Stomach (tissue), 9 donors: ENCODE data around the gene RBM18. TPM values are rescaled to one million over a fixed set of nuclear protein-coding genes. Genes with fewer than 3 reads are reported as not detected.
A peak's percentile ranks its signal among the peaks of the same experiment; 100 is the strongest.

Source experiments
- DNase-seq, 2 donors: peaks; one replicate each; pipeline versions ENCODE4 v3.0.0 to v3.0.0-alpha.2; 2013 to 2019
- H3K27ac ChIP-seq, 5 donors: fragments of 200-600 bp in 4 of 5; sonication (generic) in 4 of 5; one replicate each; pipeline ENCODE4 v1.5.1; 2013 to 2019; ENCODE audit warnings: mild to moderate bottlenecking in 1 of 5, moderate library complexity in 1 of 5
- H3K27me3 ChIP-seq, 3 donors: fragments of 200-600 bp; sonication (generic); one replicate each; pipeline ENCODE4 v1.5.1; 2017 to 2019; ENCODE audit warnings: mixed run types in 1 of 3
- H3K36me3 ChIP-seq, 4 donors: fragments of 200-600 bp; sonication (generic); 1 replicate in 3 of 4; 2 replicates in 1 of 4; pipeline ENCODE4 v1.5.1; 2016 to 2019
- H3K4me1 ChIP-seq, 4 donors: fragments of 200-600 bp; sonication (generic); one replicate each; pipeline ENCODE4 v1.5.1; 2016 to 2019
- H3K4me3 ChIP-seq, 4 donors: fragments of 200-600 bp; sonication (generic) in 3 of 4; one replicate each; pipeline ENCODE4 v1.5.1; 2016 to 2019; ENCODE audit warnings: mild to moderate bottlenecking in 1 of 4
- H3K9me3 ChIP-seq, 4 donors: fragments of 200-600 bp; sonication (generic); one replicate each; pipeline ENCODE4 v1.5.1; 2016 to 2019
- EP300 ChIP-seq: sonication (generic); formaldehyde crosslinking; IDR thresholded peaks from one replicate; pipeline ENCODE4 v1.6.1; 2017; ENCODE audit warnings: antibody characterized with exemption
- POLR2A ChIP-seq, 4 donors: fragments of 450-650 bp; IDR thresholded peaks; one replicate each; pipeline ENCODE4 v1.6.1; 2016; ENCODE audit warnings: antibody characterized with exemption in 4 of 4, control low read depth in 2 of 4, mild to moderate bottlenecking in 1 of 4, moderate library complexity in 1 of 4
- POLR2AphosphoS5 ChIP-seq, 3 donors: sonication (generic); formaldehyde crosslinking; IDR thresholded peaks; one replicate each; pipeline ENCODE4 v1.6.1; 2016; ENCODE audit warnings: antibody characterized with exemption in 3 of 3
- WGBS, 5 donors: extraction: QIAGEN DNeasy Blood & Tissue Kit in 3 of 5; methylation state at CpG; one replicate each; pipeline versions ENCODE4 v1.1.5 to v1.1.7; 2013 to 2018; 5-methylcytosine and 5-hydroxymethylcytosine counted together
- intact Hi-C: fragments of 100-400 bp; cut with DNase I; formaldehyde crosslinking; loops from one replicate; pipeline ENCODE4 v1.15.1; 2023; ENCODE audit warnings: low total_unique reads
- polyA plus RNA-seq, 3 donors: library from polyadenylated mRNA; stranded (reverse); fragments of 200-250 nt; gene quantifications; one replicate each; pipeline ENCODE4 v1.2.3, GENCODE V29; 2013
- total RNA-seq, 5 donors: library from RNA; depleted of rRNA; stranded (reverse); fragments of >200 nt; gene quantifications; one replicate each; pipeline versions ENCODE4 v1.1.0 to v1.2.3, GENCODE V29; 2014 to 2016
- TF ChIP-seq, protein P1 (sequence below), 7 experiments: fragments of 450-650 bp in 4 of 7; fragments of 200-600 bp in 3 of 7; sonication (generic) in 3 of 7; IDR thresholded peaks; one replicate each; pipeline ENCODE4 v1.5.1; 2016 to 2019; ENCODE audit warnings: antibody characterized with exemption in 7 of 7, control low read depth in 2 of 7, mild to moderate bottlenecking in 1 of 7
- donor health status: healthy with polysubstance abuse.
- donor health status: Bipolar disorder and iron deficiency.
- donor health status: healthy.

RBM18 gene
- total and polyA plus RNA-seq, 8 donors: 1.8 to 13.6 (median 6.5) TPM

DNA sequence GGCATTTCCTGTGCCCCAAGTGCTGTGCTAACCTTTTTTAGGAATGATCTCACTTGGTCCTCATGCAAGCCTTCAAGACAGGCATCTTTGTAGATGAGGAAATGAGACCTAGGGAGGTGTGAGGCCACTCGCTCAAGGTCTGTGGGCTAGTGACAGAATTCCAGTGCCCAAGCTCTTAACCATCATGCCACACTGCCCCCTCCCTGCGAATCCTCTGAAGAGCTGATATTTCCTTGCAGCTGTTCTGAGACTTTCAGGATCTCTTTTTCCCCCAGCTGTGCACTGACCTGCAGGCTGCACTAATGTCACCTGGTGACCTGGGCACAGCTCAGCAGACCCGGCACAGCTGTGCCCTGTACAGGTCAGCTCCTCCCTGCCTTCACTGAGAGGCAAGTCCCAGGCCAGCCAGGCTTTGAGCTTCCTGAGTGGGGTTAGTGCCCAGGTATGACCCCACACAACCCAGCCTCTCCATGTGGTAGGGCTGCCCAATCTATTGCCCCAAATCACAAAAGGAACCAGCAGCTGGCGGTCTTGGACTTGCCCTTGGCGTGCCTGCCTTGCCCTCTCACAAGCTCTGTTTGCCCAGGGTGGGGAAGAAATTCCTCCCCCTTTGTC, 72.3 kb downstream of the RBM18 start:
- Histone ChIP-seq H3K27me3 (peaks cover 0 to under 1% (median 0%) of the 10 kb centered on the region in 3 donors), H3K4me1 (peaks cover 0 to 10% (median 0%) of the 10 kb centered on the region in 4 donors), H3K27ac (peak overlapping the region in 1 of 5 donors; percentile 30), H3K4me3 (no peak overlapping the region), H3K9me3 (no peaks in the 10 kb centered on the region), H3K36me3 (no peaks in the 10 kb centered on the region)
- DNase-seq: peak; percentile 45 to 49
- intact Hi-C loops: no loop called here
- 54 to 74% (median 64%) methylated on average over 5 of the region's 5 CpGs for whole genome bisulfite sequencing, 5 donors
- TF ChIP-seq POLR2AphosphoS5 (IDR thresholded peaks at IDR 0.05) (no peak), POLR2A (IDR thresholded peaks at IDR 0.05) (no peak), EP300 (no peak)
- TF ChIP-seq, protein P1, sequence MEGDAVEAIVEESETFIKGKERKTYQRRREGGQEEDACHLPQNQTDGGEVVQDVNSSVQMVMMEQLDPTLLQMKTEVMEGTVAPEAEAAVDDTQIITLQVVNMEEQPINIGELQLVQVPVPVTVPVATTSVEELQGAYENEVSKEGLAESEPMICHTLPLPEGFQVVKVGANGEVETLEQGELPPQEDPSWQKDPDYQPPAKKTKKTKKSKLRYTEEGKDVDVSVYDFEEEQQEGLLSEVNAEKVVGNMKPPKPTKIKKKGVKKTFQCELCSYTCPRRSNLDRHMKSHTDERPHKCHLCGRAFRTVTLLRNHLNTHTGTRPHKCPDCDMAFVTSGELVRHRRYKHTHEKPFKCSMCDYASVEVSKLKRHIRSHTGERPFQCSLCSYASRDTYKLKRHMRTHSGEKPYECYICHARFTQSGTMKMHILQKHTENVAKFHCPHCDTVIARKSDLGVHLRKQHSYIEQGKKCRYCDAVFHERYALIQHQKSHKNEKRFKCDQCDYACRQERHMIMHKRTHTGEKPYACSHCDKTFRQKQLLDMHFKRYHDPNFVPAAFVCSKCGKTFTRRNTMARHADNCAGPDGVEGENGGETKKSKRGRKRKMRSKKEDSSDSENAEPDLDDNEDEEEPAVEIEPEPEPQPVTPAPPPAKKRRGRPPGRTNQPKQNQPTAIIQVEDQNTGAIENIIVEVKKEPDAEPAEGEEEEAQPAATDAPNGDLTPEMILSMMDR (IDR thresholded peaks at IDR 0.05): no peak

DNA sequence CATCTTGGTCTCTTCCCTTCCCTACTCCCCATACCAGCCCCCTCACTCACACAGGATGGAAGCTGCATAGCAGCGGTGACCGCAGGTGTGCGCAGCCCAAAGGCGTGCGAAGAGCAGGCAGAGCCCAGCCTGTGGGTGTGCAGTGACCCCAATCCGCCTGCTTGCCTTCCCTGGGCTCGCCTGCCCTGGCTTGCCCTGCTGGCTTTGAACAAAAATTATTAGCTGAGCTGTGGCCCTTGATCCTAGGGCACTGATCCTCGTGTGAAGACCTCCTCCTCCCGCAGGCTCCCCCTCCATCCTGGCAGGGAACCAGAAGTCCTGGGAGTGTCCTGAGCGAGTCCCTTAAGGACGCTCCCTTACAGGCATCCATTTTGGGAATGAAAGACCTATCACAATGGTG, 73.1 kb downstream of the RBM18 start:
- H3K27me3 ChIP-seq: no peaks in the 10 kb centered on the region
- peaks cover 0 to 10% (median 0%) of the 10 kb centered on the region in 4 donors for H3K4me1 ChIP-seq
- H3K4me3 ChIP-seq: no peak overlapping the region
- H3K9me3 ChIP-seq: no peaks in the 10 kb centered on the region
- WGBS, 5 donors: 71 to 86% (median 85%) methylated on average over 11 of the region's 11 CpGs
- no peaks in the 10 kb centered on the region for H3K36me3 ChIP-seq
- H3K27ac ChIP-seq: no peak overlapping the region
- DNase-seq: no peak
- intact Hi-C loops: no loop called here
- no peak for TF ChIP-seq EP300

GRCh38 chr9:122190597-122191381, 73.9 kb downstream of the RBM18 start:
- H3K27me3 ChIP-seq: no peaks in the 10 kb centered on the region
- no peak overlapping the region for H3K4me3 ChIP-seq
- no peaks in the 10 kb centered on the region for H3K9me3 ChIP-seq
- WGBS, 5 donors: 55 to 74% (median 65%) methylated on average over 12 of the region's 12 CpGs
- H3K27ac ChIP-seq: no peak overlapping the region
- H3K4me1 ChIP-seq: peaks cover 0 to 10% (median 0%) of the 10 kb centered on the region in 4 donors
- H3K36me3 ChIP-seq: no peaks in the 10 kb centered on the region
- TF ChIP-seq, protein P1 (IDR thresholded peaks at IDR 0.05): no peak
- no peak for TF ChIP-seq EP300
- peak in 1 of 3 donors; percentile 23 for TF ChIP-seq POLR2AphosphoS5 (IDR thresholded peaks at IDR 0.05)
- DNase-seq: peak; percentile 36 to 55
- intact Hi-C loops: no loop called here

GRCh38 chr9:122188369-122188768, 76.3 kb downstream of the RBM18 start:
- intact Hi-C loops: no loop called here
- Histone ChIP-seq H3K4me3 (no peak overlapping the region), H3K9me3 (no peaks in the 10 kb centered on the region), H3K4me1 (peaks cover 0 to 10% (median 0%) of the 10 kb centered on the region in 4 donors), H3K27ac (no peak overlapping the region), H3K36me3 (no peaks in the 10 kb centered on the region), H3K27me3 (no peaks in the 10 kb centered on the region)
- no peak for TF ChIP-seq EP300
- no peak for TF ChIP-seq POLR2AphosphoS5 (IDR thresholded peaks at IDR 0.05)
- TF ChIP-seq, protein P1 (IDR thresholded peaks at IDR 0.05): no peak
- no peak for TF ChIP-seq POLR2A (IDR thresholded peaks at IDR 0.05)
- 83 to 94% (median 91%) methylated on average over 6 of the region's 6 CpGs for WGBS, 5 donors
- no peak for DNase-seq

Other genes with a start within 250 kb of the RBM18 start
- 10 to 100 TPM in 3 of 5 donors, 1 to 10 TPM in 2; 4.2 to 18.2 (median 10.4) TPM for gene TTLL11, start 171.5 kb downstream of the RBM18 start, total RNA-seq
- gene TTLL11, start 171.5 kb downstream of the RBM18 start, polyA plus RNA-seq: 10 to 100 TPM in 1 of 3 donors, 1 to 10 TPM in 2; 3.6 to 11.0 (median 8.3) TPM
- gene NDUFA8, start 105.1 kb downstream of the RBM18 start, total RNA-seq: 10 to 100 TPM; 10.5 to 75.5 (median 30.1) TPM
- gene NDUFA8, start 105.1 kb downstream of the RBM18 start, polyA plus RNA-seq: 100 to 1,000 TPM in 2 of 3 donors, 10 to 100 TPM in 1; 84.6 to 130 (median 112) TPM
- gene MORN5, start 104.9 kb downstream of the RBM18 start, total RNA-seq: 10 to 100 TPM in 2 of 5 donors, not detected in 3; 13.6 to 80.4 TPM
- 1 to 10 TPM in 1 of 3 donors, not detected in 2; 3.3 TPM for gene MORN5, start 104.9 kb downstream of the RBM18 start, polyA plus RNA-seq
- 10 to 100 TPM in 1 of 5 donors, 1 to 10 TPM in 3, under 1 TPM in 1; 0.29 to 46.4 (median 4.6) TPM for gene LHX6, start 35.9 kb downstream of the RBM18 start, total RNA-seq
- 1 to 10 TPM in 2 of 3 donors, under 1 TPM in 1; 0.92 to 1.3 (median 1.1) TPM for gene LHX6, start 35.9 kb downstream of the RBM18 start, polyA plus RNA-seq
- 10 to 100 TPM in 4 of 5 donors, 1 to 10 TPM in 1; 7.1 to 98.6 (median 38.7) TPM for gene MRRF, start within 50 bp of the RBM18 start, total RNA-seq
- gene MRRF, start within 50 bp of the RBM18 start, polyA plus RNA-seq: 10 to 100 TPM; 21.8 to 31.0 (median 21.8) TPM
- gene PTGS1, start 106.2 kb upstream of the RBM18 start, total RNA-seq: 10 to 100 TPM in 2 of 5 donors, 1 to 10 TPM in 3; 6.4 to 49.6 (median 8.1) TPM
- gene PTGS1, start 106.2 kb upstream of the RBM18 start, polyA plus RNA-seq: 10 to 100 TPM; 14.8 to 19.4 (median 15.4) TPM
- not detected for gene OR1J1, start 213.1 kb upstream of the RBM18 start, total RNA-seq
- not detected for gene OR1J1, start 213.1 kb upstream of the RBM18 start, polyA plus RNA-seq
- 1 to 10 TPM in 1 of 5 donors, not detected in 4; 6.4 TPM for gene OR1J2, start 246.0 kb upstream of the RBM18 start, total RNA-seq
- gene OR1J2, start 246.0 kb upstream of the RBM18 start, polyA plus RNA-seq: not detected